Measurements from ENCODE around the gene RUBCNL.

The RUBCNL gene

DNA sequence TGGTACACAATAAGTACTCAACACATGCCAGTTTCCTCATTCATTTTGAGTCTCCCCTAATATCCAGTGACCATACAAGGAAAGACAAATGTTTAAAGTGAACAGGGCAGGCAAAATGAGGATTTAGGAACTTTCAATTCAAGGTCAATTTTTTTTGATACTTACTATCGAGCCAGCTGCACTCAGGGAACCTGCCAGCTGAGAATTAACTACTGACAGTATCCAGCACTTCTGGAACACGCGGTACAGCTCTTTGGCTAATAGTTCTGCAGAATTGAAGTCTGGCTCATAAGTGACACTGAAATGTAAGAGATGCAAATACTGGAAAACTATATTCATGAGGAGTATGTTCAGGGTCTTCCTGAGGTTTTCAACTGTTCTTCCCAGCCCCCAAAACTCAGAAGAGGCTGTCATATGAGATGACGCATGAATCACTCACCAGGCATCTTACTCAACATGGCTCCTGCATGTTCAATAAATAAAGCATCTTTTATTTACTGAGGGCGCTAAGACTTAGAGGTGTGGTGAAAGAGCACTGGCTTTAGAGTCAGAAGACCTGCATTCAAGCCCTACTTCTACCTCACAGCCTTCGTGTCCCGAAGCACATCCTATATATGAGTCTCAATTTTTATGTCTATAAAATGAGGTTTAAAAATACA is 25.6 kb downstream of the RUBCNL start:
- H3K27ac ChIP-seq (ENCODE audit: low read depth, low read length): no peak overlapping the region
- no peaks in the 10 kb centered on the region for H3K9me2 ChIP-seq (replicated peaks; ENCODE audit: control insufficient read depth, low read length)
- no peaks in the 10 kb centered on the region for H3K9me3 ChIP-seq (ENCODE audit: control insufficient read depth, insufficient read depth, low read length)
- no peak overlapping the region for H3K4me3 ChIP-seq (ENCODE audit: low read length)
- no peak overlapping the region for H3K4me2 ChIP-seq (ENCODE audit: low read length)
- TF ChIP-seq, protein P1, sequence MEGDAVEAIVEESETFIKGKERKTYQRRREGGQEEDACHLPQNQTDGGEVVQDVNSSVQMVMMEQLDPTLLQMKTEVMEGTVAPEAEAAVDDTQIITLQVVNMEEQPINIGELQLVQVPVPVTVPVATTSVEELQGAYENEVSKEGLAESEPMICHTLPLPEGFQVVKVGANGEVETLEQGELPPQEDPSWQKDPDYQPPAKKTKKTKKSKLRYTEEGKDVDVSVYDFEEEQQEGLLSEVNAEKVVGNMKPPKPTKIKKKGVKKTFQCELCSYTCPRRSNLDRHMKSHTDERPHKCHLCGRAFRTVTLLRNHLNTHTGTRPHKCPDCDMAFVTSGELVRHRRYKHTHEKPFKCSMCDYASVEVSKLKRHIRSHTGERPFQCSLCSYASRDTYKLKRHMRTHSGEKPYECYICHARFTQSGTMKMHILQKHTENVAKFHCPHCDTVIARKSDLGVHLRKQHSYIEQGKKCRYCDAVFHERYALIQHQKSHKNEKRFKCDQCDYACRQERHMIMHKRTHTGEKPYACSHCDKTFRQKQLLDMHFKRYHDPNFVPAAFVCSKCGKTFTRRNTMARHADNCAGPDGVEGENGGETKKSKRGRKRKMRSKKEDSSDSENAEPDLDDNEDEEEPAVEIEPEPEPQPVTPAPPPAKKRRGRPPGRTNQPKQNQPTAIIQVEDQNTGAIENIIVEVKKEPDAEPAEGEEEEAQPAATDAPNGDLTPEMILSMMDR (IDR thresholded peaks at IDR 0.05; ENCODE audit: low read depth, low read length, poor library complexity, severe bottlenecking): no peak
- no peak for TF ChIP-seq EZH2phosphoT487 (IDR thresholded peaks at IDR 0.05; ENCODE audit: borderline replicate concordance, low read length)
- H3F3A ChIP-seq (ENCODE audit: control insufficient read depth, insufficient read depth): no peaks in the 10 kb centered on the region
- H3K36me3 ChIP-seq (ENCODE audit: control insufficient read depth, low read length): peaks cover 87% of the 10 kb centered on the region
- no peaks in the 10 kb centered on the region for H3K27me3 ChIP-seq (ENCODE audit: control insufficient read depth, low read length)
- no peaks in the 10 kb centered on the region for H3K4me1 ChIP-seq (ENCODE audit: control insufficient read depth, low read length)
- peaks cover 10% of the 10 kb centered on the region for H3K79me2 ChIP-seq (ENCODE audit: control insufficient read depth, low read length)
- H4K20me1 ChIP-seq (ENCODE audit: control insufficient read depth, insufficient read depth, low read depth, low read length): no peaks in the 10 kb centered on the region

DNA sequence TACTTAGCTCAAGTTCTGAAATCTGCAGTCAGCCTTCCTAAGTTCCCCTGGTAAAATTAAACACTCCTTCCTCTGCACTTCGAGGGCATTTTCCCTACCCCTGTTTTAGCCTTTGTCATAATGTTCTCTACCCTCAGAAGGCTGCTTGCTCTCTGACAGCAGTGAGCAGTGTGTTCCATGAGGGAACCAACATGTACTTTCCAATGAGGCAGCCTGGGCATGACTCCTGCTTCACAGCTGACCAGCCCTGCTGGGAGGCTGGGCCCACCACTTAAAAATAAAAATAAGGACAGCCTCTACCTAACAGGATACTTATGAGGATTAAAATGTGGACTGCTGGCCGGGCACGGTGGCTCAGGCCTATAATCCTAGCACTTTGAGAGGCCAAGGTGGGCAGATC is 26.4 kb downstream of the RUBCNL start:
- peaks cover 87% of the 10 kb centered on the region for H3K36me3 ChIP-seq (ENCODE audit: control insufficient read depth, low read length)
- H4K20me1 ChIP-seq (ENCODE audit: control insufficient read depth, insufficient read depth, low read depth, low read length): no peaks in the 10 kb centered on the region
- H3K79me2 ChIP-seq (ENCODE audit: control insufficient read depth, low read length): peaks cover 2% of the 10 kb centered on the region; the same call in 1 of the 2 replicates
- no peaks in the 10 kb centered on the region for H3F3A ChIP-seq (ENCODE audit: control insufficient read depth, insufficient read depth)
- H3K27me3 ChIP-seq (ENCODE audit: control insufficient read depth, low read length): no peaks in the 10 kb centered on the region
- H3K9me3 ChIP-seq (ENCODE audit: control insufficient read depth, insufficient read depth, low read length): no peaks in the 10 kb centered on the region
- H3K4me1 ChIP-seq (ENCODE audit: control insufficient read depth, low read length): no peaks in the 10 kb centered on the region
- no peak overlapping the region for H3K4me2 ChIP-seq (ENCODE audit: low read length)
- H3K4me3 ChIP-seq (ENCODE audit: low read length): no peak overlapping the region
- TF ChIP-seq EZH2phosphoT487 (IDR thresholded peaks at IDR 0.05; ENCODE audit: borderline replicate concordance, low read length): no peak
- TF ChIP-seq, protein P1 (IDR thresholded peaks at IDR 0.05; ENCODE audit: low read depth, low read length, poor library complexity, severe bottlenecking): no peak
- H3K27ac ChIP-seq (ENCODE audit: low read depth, low read length): no peak overlapping the region
- H3K9me2 ChIP-seq (replicated peaks; ENCODE audit: control insufficient read depth, low read length): no peaks in the 10 kb centered on the region

DNA sequence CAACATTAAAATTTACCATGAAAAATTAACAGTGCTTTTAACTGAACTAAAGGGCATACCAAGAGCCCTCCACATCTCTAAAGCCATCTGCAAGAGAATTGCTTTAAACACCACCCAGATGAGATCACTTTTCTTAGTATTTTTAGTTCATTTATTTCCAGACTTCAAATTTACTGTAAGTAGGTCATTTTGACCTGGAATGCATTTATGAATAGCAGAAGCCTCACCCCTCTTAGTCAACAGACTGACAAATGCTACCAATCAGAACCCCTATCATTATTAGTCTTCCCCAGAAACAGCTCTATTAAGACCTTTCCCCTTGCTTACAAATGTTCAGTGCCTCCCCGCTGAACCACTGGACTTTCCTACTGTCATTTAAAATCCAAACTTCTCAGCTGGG is 27.3 kb downstream of the RUBCNL start:
- Histone ChIP-seq H3K36me3 (ENCODE audit: control insufficient read depth, low read length) (peaks cover 87% of the 10 kb centered on the region), H3K9me2 (replicated peaks; ENCODE audit: control insufficient read depth, low read length) (no peaks in the 10 kb centered on the region), H3K4me1 (ENCODE audit: control insufficient read depth, low read length) (no peaks in the 10 kb centered on the region), H3K27ac (ENCODE audit: low read depth, low read length) (no peak overlapping the region), H3K9me3 (ENCODE audit: control insufficient read depth, insufficient read depth, low read length) (no peaks in the 10 kb centered on the region), H3K4me3 (ENCODE audit: low read length) (no peak overlapping the region), H3K27me3 (ENCODE audit: control insufficient read depth, low read length) (no peaks in the 10 kb centered on the region), H3F3A (ENCODE audit: control insufficient read depth, insufficient read depth) (no peaks in the 10 kb centered on the region), H3K79me2 (ENCODE audit: control insufficient read depth, low read length) (no peaks in the 10 kb centered on the region), H4K20me1 (ENCODE audit: control insufficient read depth, insufficient read depth, low read depth, low read length) (no peaks in the 10 kb centered on the region), H3K4me2 (ENCODE audit: low read length) (no peak overlapping the region)
- TF ChIP-seq, protein P1 (IDR thresholded peaks at IDR 0.05; ENCODE audit: low read depth, low read length, poor library complexity, severe bottlenecking): no peak
- no peak for TF ChIP-seq EZH2phosphoT487 (IDR thresholded peaks at IDR 0.05; ENCODE audit: borderline replicate concordance, low read length)
